Posterior vena cava (tissue), 2 donors: Measurements from ENCODE around the gene SYTL5. TPM values are rescaled to one million over a fixed set of nuclear protein-coding genes. Genes with fewer than 3 reads are reported as not detected.
"Not testable (repeated sequence)": the region's sequence is repeated elsewhere in the genome, so short reads cannot be mapped to it uniquely, and the experiment has no call there.

Experiments used
- DNase-seq: peaks from one replicate; pipeline ENCODE4 v3.0.0-alpha.2; 2020; ENCODE audit warnings: low spot score
- intact Hi-C, 2 donors: fragments of 100-400 bp; cut with DNase I; formaldehyde crosslinking; loops; one replicate each; pipeline versions ENCODE4 v1.14.1 to v1.14.2; 2022 to 2023
- long read RNA-seq, 2 donors: library from polyadenylated mRNA; unstranded; transcript quantifications; one replicate each; pipeline ENCODE4 v2.0.0, GENCODE V29; 2020 to 2021
- total RNA-seq, 2 donors: library from RNA; stranded (reverse); fragmentation: NEBNext Ultra II Directional; extraction: Animal tissue kit (Norgen Biotek cat#: 25700); gene quantifications; one replicate each; pipeline ENCODE4 v1.2.1, GENCODE V29; 2021
- donor health status: DM: yes; HTN: yes; CAD: no.
- donor health status: DM: yes; HTN: yes; CAD: no.

SYTL5 gene
- under 1 TPM; 0.05 to 0.09 TPM for total RNA-seq
- long read RNA-seq, donor 1 = 0 reads
- long read RNA-seq, donor 2 = 0 reads

DNA sequence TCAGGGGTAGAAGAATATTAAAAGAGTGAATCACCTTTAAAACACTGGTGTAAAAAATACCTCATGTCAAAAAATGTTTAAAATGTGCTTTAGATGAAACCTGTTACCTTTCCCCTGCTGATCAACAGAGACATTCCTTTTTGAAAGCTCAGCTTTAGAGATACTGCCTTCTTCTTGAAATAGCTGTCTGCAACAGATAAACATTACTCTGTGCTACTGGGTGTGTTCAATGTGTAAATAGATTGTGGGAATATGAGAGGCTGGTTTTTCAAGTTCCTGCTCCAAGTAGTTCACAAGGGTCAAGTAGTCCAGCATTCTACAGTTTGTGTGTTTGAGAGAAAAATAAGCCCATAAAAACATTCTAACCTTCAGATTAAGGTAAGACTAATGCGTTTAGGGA, at the start of gene SYTL5:
TSS of gene SYTL5 (plus strand) at position 263 of the 400 bp plus-strand sequence. CDS start 27,337 bp downstream, outside the sequence.
- DNase-seq = no peak
- intact Hi-C loops = no loop called here

DNA sequence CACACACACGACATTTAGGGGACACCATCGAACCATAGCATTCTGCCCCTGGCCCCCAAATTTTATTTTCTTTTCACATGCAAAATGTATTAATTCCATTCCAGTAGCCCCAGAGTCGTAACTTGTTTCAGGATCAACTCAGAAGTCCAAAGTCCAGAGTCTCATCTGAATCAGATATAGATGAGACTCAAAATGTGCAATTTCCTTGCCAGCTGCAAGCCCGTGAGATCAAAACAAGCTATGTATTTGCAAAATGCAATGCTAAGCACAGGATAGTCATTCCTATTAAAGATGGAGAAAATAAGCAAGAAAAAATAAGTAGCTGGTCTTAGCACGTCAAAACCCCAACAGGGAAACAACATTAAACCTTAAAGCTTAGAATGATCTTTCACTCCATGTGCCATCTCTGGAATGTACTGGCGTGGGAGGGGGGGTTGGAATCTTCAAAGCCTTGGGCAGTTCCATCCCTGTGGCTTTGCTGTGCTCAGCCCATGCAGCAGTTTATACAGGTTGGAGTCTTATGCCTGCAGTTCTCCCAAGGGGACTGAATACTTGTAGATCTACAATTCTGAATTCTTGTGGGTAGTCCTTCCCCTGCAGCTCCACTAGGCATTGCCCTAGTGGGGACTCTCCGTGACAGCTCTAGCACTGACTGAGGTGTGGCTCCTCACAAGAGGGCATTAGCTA, 47.7 kb upstream of the SYTL5 start:
- intact Hi-C loops = no loop called here
- DNase-seq = no peak

DNA sequence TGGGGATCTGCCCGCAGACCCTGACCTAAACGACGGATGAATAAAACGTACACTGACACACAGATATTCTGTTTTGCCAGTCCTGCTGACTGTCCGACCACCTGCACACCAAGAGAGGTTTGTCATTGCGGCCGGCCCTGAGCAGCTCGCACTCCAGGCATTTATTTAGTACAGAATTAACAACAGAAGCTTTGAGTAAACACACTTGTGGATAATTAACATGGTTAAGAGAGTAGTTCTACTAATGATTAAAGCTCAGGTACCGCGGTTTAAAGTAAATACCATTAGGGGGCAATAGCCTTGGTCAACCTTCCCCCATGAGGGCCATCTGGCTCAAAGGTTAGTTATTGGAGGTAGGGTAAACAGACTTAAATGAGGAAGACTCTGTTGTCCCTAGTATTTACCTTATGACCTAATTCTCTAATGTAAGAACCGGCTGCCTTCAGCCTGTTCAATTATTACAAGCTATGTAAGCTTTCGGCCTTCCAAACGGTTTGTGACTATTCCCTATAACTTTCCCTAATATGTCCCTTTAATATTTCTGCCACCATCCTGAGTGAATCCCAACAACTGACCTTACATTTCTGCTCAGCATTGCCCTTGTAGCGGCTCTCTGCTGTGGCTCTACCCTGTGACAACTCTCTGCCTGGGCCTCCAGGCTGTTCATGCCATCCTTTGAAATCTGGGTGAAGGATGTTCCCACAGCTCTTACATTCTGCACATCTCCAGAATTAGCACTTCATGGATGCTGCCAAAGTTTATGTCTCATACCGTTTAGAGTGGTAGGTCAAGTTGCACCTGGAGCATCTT, 46.9 kb upstream of the SYTL5 start:
- no peak for DNase-seq
- intact Hi-C loops = no loop called here

DNA sequence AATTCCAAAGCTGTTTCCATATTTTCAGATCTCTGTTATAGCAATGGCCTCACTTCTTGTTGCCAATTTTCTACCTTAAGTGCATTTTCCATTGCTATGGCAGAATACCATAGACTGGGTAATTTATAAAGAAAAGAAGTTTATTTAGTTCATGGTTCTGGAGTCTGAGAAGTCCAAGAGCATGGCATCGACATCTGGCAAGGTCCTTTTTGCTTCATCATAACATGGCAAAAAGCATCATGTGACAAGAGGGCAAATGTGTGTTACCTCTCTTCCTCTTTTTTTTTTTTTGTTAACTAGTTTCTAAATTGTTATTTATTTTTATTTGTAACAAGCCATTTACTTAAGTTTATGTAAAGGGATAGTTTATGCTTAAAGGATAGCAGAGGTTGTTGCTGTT, 45.2 kb upstream of the SYTL5 start:
- intact Hi-C loops = no loop called here
- no peak for DNase-seq

- DNase-seq = no peak
- intact Hi-C loops = no loop called here
These were observed 38.6 kb upstream of the SYTL5 start for GRCh38 chrX:37967714-37968113.

GRCh38 chrX:37975421-37975820, 30.9 kb upstream of the SYTL5 start:
- no peak for DNase-seq
- intact Hi-C loops = no loop called here

GRCh38 chrX:37976153-37976552, 30.2 kb upstream of the SYTL5 start:
- intact Hi-C loops = no loop called here
- no peak for DNase-seq

DNA sequence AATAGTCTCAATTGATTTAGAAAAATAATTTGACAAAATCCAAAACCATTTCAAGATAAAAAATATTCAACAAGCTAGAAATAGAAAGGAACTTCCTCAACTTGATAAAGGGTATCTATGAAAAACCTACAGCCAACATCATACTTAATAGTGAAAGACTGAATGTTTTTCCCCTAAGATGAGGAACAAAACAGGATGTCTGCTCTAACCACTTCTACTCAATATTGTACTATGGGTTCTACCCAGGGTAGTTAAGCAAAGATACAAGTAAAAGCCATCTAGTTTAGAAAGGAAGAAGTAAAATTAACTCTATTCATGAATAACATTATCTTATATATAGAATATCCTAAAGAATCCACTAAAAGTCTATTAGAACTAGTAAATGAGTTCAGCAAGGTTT, 21.5 kb upstream of the SYTL5 start:
- no peak for DNase-seq
- intact Hi-C loops = no loop called here

DNA sequence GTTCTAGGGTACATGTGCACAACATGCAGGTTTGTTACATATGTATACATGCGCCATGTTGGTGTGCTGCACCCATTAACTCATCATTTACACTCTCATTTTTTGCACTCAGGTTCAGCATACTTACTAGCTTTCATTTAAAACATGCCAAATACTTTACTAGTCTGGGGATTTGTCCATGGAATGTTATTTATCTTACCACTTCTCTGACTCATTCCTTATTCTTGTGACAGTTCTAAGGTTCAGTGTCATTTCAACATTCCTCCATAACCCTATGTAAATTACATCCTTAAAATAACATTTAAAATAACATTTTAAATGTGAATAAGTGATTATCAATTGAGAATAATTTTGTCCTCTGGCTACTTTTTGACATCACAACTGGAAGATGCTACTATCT, 19.5 kb upstream of the SYTL5 start:
- intact Hi-C loops = no loop called here
- no peak for DNase-seq

DNA sequence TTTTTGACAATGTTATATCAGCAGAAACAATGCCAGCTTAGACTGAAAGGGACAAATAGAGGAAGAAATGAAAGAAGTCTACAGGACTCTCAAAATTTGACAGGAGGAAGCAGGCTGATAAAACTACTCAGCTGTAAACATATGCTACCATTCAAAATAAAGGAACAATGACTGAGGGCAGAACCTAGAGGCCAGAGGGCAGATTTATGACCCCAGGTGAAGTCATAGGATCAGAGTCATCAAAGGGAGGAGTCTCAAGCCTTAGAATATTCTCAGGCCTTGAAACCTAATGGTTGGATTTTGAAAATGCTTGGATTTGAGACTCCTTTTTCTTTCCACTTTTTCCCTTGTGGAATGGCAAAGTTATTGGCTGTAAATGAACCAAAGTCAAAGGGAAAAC, 17.0 kb upstream of the SYTL5 start:
- intact Hi-C loops = no loop called here
- no peak for DNase-seq

- DNase-seq, intact Hi-C loops: not testable (repeated sequence)
These were observed 15.1 kb upstream of the SYTL5 start for GRCh38 chrX:37991303-37991702.

- DNase-seq = no peak
- intact Hi-C loops = no loop called here
These were observed 13.2 kb upstream of the SYTL5 start for GRCh38 chrX:37993176-37993575.

- no peak for DNase-seq
- intact Hi-C loops = no loop called here
These were observed 12.3 kb upstream of the SYTL5 start for GRCh38 chrX:37993837-37994619.

DNA sequence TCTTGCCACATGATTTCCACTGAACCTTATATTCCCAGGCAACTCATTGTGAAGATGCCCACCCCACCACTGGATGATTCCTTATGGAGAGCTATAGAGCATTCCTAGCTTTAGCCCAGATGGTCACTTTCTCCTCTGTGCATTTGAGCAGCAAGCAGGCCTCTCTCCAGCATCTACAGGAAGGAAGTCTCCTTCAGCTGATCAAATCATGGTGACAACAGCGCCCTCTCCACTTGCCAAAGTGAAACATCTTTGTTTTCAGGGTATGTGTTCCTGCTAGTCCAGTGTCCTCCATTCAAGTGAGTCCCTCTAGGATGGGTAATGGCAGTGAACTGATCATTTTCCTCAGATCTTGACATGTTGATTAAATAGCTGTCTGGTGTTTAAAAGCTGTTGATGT, 10.9 kb upstream of the SYTL5 start:
- intact Hi-C loops = no loop called here
- no peak for DNase-seq

DNA sequence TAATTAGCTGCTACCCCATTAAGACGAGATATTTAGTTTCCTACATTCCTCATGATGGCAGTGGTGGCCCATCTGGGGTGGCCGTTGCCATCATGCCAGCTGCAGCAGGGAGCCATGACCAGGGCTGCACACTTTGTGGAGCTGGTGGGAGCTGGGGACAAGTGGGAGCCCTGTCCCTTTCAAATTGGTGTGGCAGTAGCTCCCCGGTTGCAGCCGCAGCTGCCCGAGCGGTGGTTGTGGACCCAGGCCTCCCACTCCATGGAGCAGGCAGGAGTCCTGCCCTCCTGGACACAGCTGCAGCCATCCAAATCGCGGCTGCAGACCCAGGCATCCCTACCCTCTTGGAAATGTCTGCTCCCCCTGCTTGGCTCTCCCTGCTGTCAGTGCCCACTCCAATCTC, 9.3 kb upstream of the SYTL5 start:
- peak; percentile 69 for DNase-seq

GRCh38 chrX:37998586-37999262, 7.6 kb upstream of the SYTL5 start:
- intact Hi-C loops = no loop called here

More for the DNA sequence above, 9.3 kb upstream of the SYTL5 start:
- intact Hi-C loops = no loop called here

GRCh38 chrX:38000706-38001105, 5.6 kb upstream of the SYTL5 start:
- DNase-seq = peak; percentile 55
- intact Hi-C loops = no loop called here

More at GRCh38 chrX:37998586-37999262, 7.6 kb upstream of the SYTL5 start:
- DNase-seq = no peak

DNA sequence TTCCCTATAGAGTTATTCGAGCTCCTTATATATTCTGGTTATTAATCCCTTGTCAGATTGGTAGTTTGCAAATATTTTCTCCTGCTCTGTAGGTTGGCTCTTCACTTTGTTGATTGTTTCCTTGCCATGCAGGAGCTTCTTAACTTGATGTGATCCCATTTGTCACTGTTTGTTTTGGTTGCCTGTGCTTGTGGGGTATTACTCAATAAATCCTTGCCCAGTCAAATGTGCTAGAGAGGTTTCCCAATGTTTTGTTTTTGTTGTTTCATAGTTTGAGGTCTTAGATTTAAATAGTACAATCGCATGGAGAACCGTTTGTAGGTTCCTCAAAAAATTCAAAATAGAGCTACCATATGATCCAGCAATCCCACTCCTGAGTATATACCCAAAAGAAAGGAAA, 2.3 kb upstream of the SYTL5 start:
- no peak for DNase-seq
- intact Hi-C loops = no loop called here

GRCh38 chrX:38006778-38007177, 425 bp downstream of the SYTL5 start:
- no peak for DNase-seq
- intact Hi-C loops = no loop called here
